Duodenal mucosa (tissue), 2 donors: ENCODE data around the gene GALK1.
"Not testable (repeated sequence)": the region's sequence is repeated elsewhere in the genome, so short reads cannot be mapped to it uniquely, and the experiment has no call there.

ENCODE experiments used
- H3K27ac ChIP-seq: one replicate; pipeline ENCODE4 v1.7.0; 2013; ENCODE audit warnings: low read depth, low read length
- H3K27me3 ChIP-seq, 2 donors: one replicate each; pipeline ENCODE4 v1.7.0; 2013; ENCODE audit warnings: low read length in 2 of 2, control low read depth in 1 of 2; ENCODE audit not compliant: insufficient read depth in 2 of 2, control insufficient read depth in 1 of 2
- H3K36me3 ChIP-seq, 2 donors: one replicate each; pipeline ENCODE4 v1.7.0; 2013; ENCODE audit warnings: low read length in 2 of 2, control low read depth in 1 of 2; ENCODE audit not compliant: insufficient read depth in 2 of 2, control insufficient read depth in 1 of 2
- H3K4me1 ChIP-seq, 2 donors: one replicate each; pipeline ENCODE4 v1.7.0; 2013; ENCODE audit warnings: low read length in 2 of 2, control low read depth in 1 of 2; ENCODE audit not compliant: insufficient read depth in 2 of 2, control insufficient read depth in 1 of 2
- H3K4me3 ChIP-seq, 2 donors: one replicate each; pipeline ENCODE4 v1.7.0; 2013; ENCODE audit warnings: low read length in 2 of 2, low read depth in 1 of 2
- H3K9ac ChIP-seq, 2 donors: one replicate each; pipeline ENCODE4 v1.7.0; 2013; ENCODE audit warnings: low read length in 2 of 2, low read depth in 1 of 2
- H3K9me3 ChIP-seq, 2 donors: one replicate each; pipeline ENCODE4 v1.7.0; 2013; ENCODE audit warnings: low read length in 2 of 2, control low read depth in 1 of 2; ENCODE audit not compliant: control insufficient read depth in 1 of 2

GALK1 gene

GRCh38 chr17:75765981-75766380, 989 bp upstream of the GALK1 start:
- H3K27ac ChIP-seq, result no peak overlapping the region
- no peak overlapping the region for H3K4me3 ChIP-seq
- peaks cover 17 to 23% of the 10 kb centered on the region in 2 donors for H3K4me1 ChIP-seq
- H3K9ac ChIP-seq, result no peak overlapping the region
- no peaks in the 10 kb centered on the region for H3K27me3 ChIP-seq
- H3K9me3 ChIP-seq, result no peaks in the 10 kb centered on the region
- peaks cover 0 to 8% of the 10 kb centered on the region in 2 donors for H3K36me3 ChIP-seq

- Histone ChIP-seq H3K9ac (peak overlapping the region; percentile 76 to 86), H3K4me3 (peak overlapping the region; percentile 77 to 83), H3K9me3 (no peaks in the 10 kb centered on the region), H3K27ac (peak overlapping the region; percentile 75), H3K36me3 (peaks cover 0 to 13% of the 10 kb centered on the region in 2 donors), H3K27me3 (no peaks in the 10 kb centered on the region), H3K4me1 (peaks cover 13 to 21% of the 10 kb centered on the region in 2 donors)
Measured at GRCh38 chr17:75764417-75764710, 628 bp downstream of the GALK1 start.

- H3K4me1 ChIP-seq, result peaks cover 10 to 18% of the 10 kb centered on the region in 2 donors
- peak overlapping the region; percentile 77 to 83 for H3K4me3 ChIP-seq
- H3K36me3 ChIP-seq, result peaks cover 0 to 14% of the 10 kb centered on the region in 2 donors
- peak overlapping the region; percentile 76 to 86 for H3K9ac ChIP-seq
- H3K27ac ChIP-seq, result no peak overlapping the region
- no peaks in the 10 kb centered on the region for H3K27me3 ChIP-seq
- no peaks in the 10 kb centered on the region for H3K9me3 ChIP-seq
Measured at GRCh38 chr17:75763613-75764416, 1.2 kb downstream of the GALK1 start.

- H3K36me3 ChIP-seq, result peaks cover 0 to 20% of the 10 kb centered on the region in 2 donors
- H3K27me3 ChIP-seq, result no peaks in the 10 kb centered on the region
- H3K27ac ChIP-seq, result no peak overlapping the region
- no peak overlapping the region for H3K9ac ChIP-seq
- H3K9me3 ChIP-seq, result no peaks in the 10 kb centered on the region
- peaks cover 10 to 18% of the 10 kb centered on the region in 2 donors for H3K4me1 ChIP-seq
- no peak overlapping the region for H3K4me3 ChIP-seq
Measured at GRCh38 chr17:75763269-75763607, 1.8 kb downstream of the GALK1 start.

- Histone ChIP-seq H3K9ac (no peak overlapping the region), H3K36me3 (peaks cover 0 to 25% of the 10 kb centered on the region in 2 donors)
Measured at GRCh38 chr17:75762513-75763268, 2.3 kb downstream of the GALK1 start.

GRCh38 chr17:75759978-75760640, 4.9 kb downstream of the GALK1 start:
- H3K9ac ChIP-seq, H3K4me3 ChIP-seq, H3K27me3 ChIP-seq, H3K9me3 ChIP-seq, H3K27ac ChIP-seq: not testable (repeated sequence)
- Histone ChIP-seq H3K4me1 (peaks cover 10 to 15% of the 10 kb centered on the region in 2 donors), H3K36me3 (peaks cover 0 to 48% of the 10 kb centered on the region in 2 donors)

More at GRCh38 chr17:75762513-75763268, 2.3 kb downstream of the GALK1 start:
- Histone ChIP-seq H3K9me3 (no peaks in the 10 kb centered on the region), H3K4me3 (no peak overlapping the region), H3K27me3 (no peaks in the 10 kb centered on the region), H3K4me1 (peaks cover 10 to 18% of the 10 kb centered on the region in 2 donors), H3K27ac (no peak overlapping the region)

GRCh38 chr17:75759457-75759856, 5.5 kb downstream of the GALK1 start:
- Histone ChIP-seq H3K9me3 (no peaks in the 10 kb centered on the region), H3K36me3 (peaks cover 0 to 52% of the 10 kb centered on the region in 2 donors), H3K4me3 (no peak overlapping the region), H3K4me1 (peaks cover 10 to 18% of the 10 kb centered on the region in 2 donors), H3K9ac (no peak overlapping the region), H3K27ac (no peak overlapping the region), H3K27me3 (no peaks in the 10 kb centered on the region)

GRCh38 chr17:75758131-75758905, 6.7 kb downstream of the GALK1 start:
- no peak overlapping the region for H3K9ac ChIP-seq
- no peaks in the 10 kb centered on the region for H3K27me3 ChIP-seq
- peaks cover 4 to 12% of the 10 kb centered on the region in 2 donors for H3K4me1 ChIP-seq
- peaks cover 0 to 54% of the 10 kb centered on the region in 2 donors for H3K36me3 ChIP-seq
- no peak overlapping the region for H3K27ac ChIP-seq
- H3K9me3 ChIP-seq, result no peaks in the 10 kb centered on the region
- H3K4me3 ChIP-seq, result no peak overlapping the region

- Histone ChIP-seq H3K9me3 (no peaks in the 10 kb centered on the region), H3K27ac (no peak overlapping the region), H3K4me3 (no peak overlapping the region), H3K4me1 (peaks cover 4 to 9% of the 10 kb centered on the region in 2 donors), H3K9ac (no peak overlapping the region), H3K36me3 (peaks cover 5 to 57% of the 10 kb centered on the region in 2 donors), H3K27me3 (no peaks in the 10 kb centered on the region)
Measured at GRCh38 chr17:75757086-75757681, 7.8 kb downstream of the GALK1 start.
